ENCODE data around the gene ERC1. TPM values are rescaled to one million over a fixed set of nuclear protein-coding genes. Genes with fewer than 3 reads are reported as not detected.

Gene ERC1
- total and polyA plus RNA-seq, 2 donors from 2014 or later: 5.1 to 68.3 TPM

GRCh38 chr12:1343422-1343821 lies 352.4 kb downstream of the ERC1 start:
- DNase-seq: no peak
- intact Hi-C loops (cut with DNase I): no loop called here
- Histone ChIP-seq H3K9ac (ENCODE audit: low read length in 3 of 3) (no peak overlapping the region), H3K4me1 (ENCODE audit: control insufficient read depth in 2 of 3, insufficient read depth in 2 of 3, low read depth in 1 of 3, low read length in 3 of 3) (peaks cover 0 to 2% (median 0%) of the 10 kb centered on the region in 3 donors), H3K27ac (ENCODE audit: low read depth in 2 of 2, low read length in 2 of 2) (no peak overlapping the region), H3K9me3 (ENCODE audit: control insufficient read depth in 2 of 3, insufficient read depth in 1 of 3, low read length in 3 of 3) (no peaks in the 10 kb centered on the region), H3K27me3 (ENCODE audit: control insufficient read depth, insufficient read depth, low read length) (no peaks in the 10 kb centered on the region), H3K36me3 (ENCODE audit: control insufficient read depth in 2 of 3, insufficient read depth in 3 of 3, low read length in 3 of 3) (no peaks in the 10 kb centered on the region), H3K4me3 (ENCODE audit: low read length in 3 of 3) (no peak overlapping the region)
- TF ChIP-seq CTCF (IDR thresholded peaks at IDR 0.05; ENCODE audit: borderline replicate concordance, extremely low read depth, insufficient read depth): no peak
- no peak for FAIRE-seq

DNA sequence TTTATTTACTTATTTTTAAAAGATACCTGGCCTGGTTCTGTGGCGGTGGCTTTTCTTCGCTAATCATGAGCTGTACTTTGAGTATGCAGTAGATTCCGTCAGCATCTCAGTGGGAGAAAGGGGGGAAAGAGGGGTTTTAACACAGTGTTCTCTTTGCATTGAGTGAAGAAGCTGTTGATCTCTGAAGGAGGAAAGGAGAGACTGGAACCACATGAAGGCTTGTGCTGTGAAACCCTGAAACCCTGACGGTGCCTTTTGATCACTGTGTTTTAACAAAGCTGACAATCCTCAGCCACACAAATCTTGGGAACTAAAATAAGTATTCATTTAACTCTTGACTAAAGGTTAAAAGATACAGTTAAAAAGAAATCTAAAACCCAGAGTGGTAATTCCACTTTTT lies 353.2 kb downstream of the ERC1 start:
- DNase-seq (peak in 1 of 5 donors; percentile 4), FAIRE-seq (no peak)
- no peaks in the 10 kb centered on the region for H3K27me3 ChIP-seq (ENCODE audit: control insufficient read depth, insufficient read depth, low read length)
- no peak overlapping the region for H3K4me3 ChIP-seq (ENCODE audit: low read length in 3 of 3)
- intact Hi-C loops (cut with DNase I): no loop called here
- no peak overlapping the region for H3K27ac ChIP-seq (ENCODE audit: low read depth in 2 of 2, low read length in 2 of 2)
- H3K4me1 ChIP-seq (ENCODE audit: control insufficient read depth in 2 of 3, insufficient read depth in 2 of 3, low read depth in 1 of 3, low read length in 3 of 3): peaks cover 0 to 2% (median 0%) of the 10 kb centered on the region in 3 donors
- H3K9ac ChIP-seq (ENCODE audit: low read length in 3 of 3): no peak overlapping the region
- TF ChIP-seq CTCF (IDR thresholded peaks at IDR 0.05; ENCODE audit: borderline replicate concordance, extremely low read depth, insufficient read depth): no peak
- H3K36me3 ChIP-seq (ENCODE audit: control insufficient read depth in 2 of 3, insufficient read depth in 3 of 3, low read length in 3 of 3): no peaks in the 10 kb centered on the region
- no peaks in the 10 kb centered on the region for H3K9me3 ChIP-seq (ENCODE audit: control insufficient read depth in 2 of 3, insufficient read depth in 1 of 3, low read length in 3 of 3)

DNA sequence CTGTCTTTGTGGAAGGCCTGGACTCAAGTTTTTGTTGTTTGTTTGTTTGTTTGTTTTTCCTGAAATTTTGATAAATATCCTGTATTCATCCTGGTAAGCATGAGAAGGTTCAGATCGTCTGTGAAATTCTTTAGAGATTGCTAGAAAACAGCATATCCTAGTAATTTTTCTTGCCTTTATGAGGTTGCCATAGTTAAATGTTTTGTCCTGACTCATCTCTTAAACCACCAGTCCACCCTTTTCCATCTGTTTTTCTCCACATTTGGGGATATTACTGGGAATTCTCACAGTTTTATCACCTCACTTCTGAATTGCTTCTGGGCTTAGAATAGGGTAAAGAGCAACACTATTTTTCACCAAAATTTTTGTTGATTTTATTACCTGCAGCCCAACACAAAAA lies 355.1 kb downstream of the ERC1 start:
- TF ChIP-seq CTCF (IDR thresholded peaks at IDR 0.05; ENCODE audit: borderline replicate concordance, extremely low read depth, insufficient read depth): no peak
- no peak overlapping the region for H3K27ac ChIP-seq (ENCODE audit: low read depth in 2 of 2, low read length in 2 of 2)
- no peak overlapping the region for H3K4me3 ChIP-seq (ENCODE audit: low read length in 3 of 3)
- H3K27me3 ChIP-seq (ENCODE audit: control insufficient read depth, insufficient read depth, low read length): no peaks in the 10 kb centered on the region
- intact Hi-C loops (cut with DNase I): no loop called here
- peaks cover 0 to 6% (median 0%) of the 10 kb centered on the region in 3 donors for H3K4me1 ChIP-seq (ENCODE audit: control insufficient read depth in 2 of 3, insufficient read depth in 2 of 3, low read depth in 1 of 3, low read length in 3 of 3)
- DNase-seq (no peak), FAIRE-seq (no peak)
- H3K9me3 ChIP-seq (ENCODE audit: control insufficient read depth in 2 of 3, insufficient read depth in 1 of 3, low read length in 3 of 3): no peaks in the 10 kb centered on the region
- H3K9ac ChIP-seq (ENCODE audit: low read length in 3 of 3): no peak overlapping the region
- no peaks in the 10 kb centered on the region for H3K36me3 ChIP-seq (ENCODE audit: control insufficient read depth in 2 of 3, insufficient read depth in 3 of 3, low read length in 3 of 3)

DNA sequence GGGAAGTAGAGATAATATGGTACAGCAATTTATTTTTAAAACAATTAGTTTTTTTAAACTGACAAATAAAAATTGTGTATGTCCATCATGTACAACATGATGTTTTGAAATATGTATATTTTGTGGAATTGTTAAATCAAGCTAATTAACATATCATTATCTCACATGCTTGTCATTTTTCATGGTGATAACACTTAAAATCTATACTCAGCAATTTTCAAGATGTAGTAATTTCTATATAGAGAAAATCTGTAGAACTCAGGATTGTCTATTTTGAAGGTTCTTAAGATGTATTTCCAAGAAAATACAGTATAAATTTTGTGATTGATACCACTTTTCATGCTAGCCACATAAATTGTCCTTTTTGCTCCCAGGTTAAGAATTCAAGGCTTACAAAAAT lies 356.3 kb downstream of the ERC1 start:
- Histone ChIP-seq H3K27ac (ENCODE audit: low read depth in 2 of 2, low read length in 2 of 2) (no peak overlapping the region), H3K4me3 (ENCODE audit: low read length in 3 of 3) (no peak overlapping the region), H3K9me3 (ENCODE audit: control insufficient read depth in 2 of 3, insufficient read depth in 1 of 3, low read length in 3 of 3) (no peaks in the 10 kb centered on the region), H3K36me3 (ENCODE audit: control insufficient read depth in 2 of 3, insufficient read depth in 3 of 3, low read length in 3 of 3) (no peaks in the 10 kb centered on the region), H3K4me1 (ENCODE audit: control insufficient read depth in 2 of 3, insufficient read depth in 2 of 3, low read depth in 1 of 3, low read length in 3 of 3) (peaks cover 0 to 6% (median 0%) of the 10 kb centered on the region in 3 donors), H3K27me3 (ENCODE audit: control insufficient read depth, insufficient read depth, low read length) (no peaks in the 10 kb centered on the region), H3K9ac (ENCODE audit: low read length in 3 of 3) (no peak overlapping the region)
- FAIRE-seq (no peak), DNase-seq (no peak)
- TF ChIP-seq CTCF (IDR thresholded peaks at IDR 0.05; ENCODE audit: borderline replicate concordance, extremely low read depth, insufficient read depth): no peak
- intact Hi-C loops (cut with DNase I): no loop called here

All from kidney (tissue), 14 donors.